ENCODE data around the gene HSD17B11.

GRCh38 chr4:87321888-87322287 is 69.1 kb downstream of the HSD17B11 start:
- TF ChIP-seq CTCF (conservative IDR thresholded peaks at IDR 0.05; ENCODE audit: low read length), result no peak
- TF ChIP-seq EZH2phosphoT487 (IDR thresholded peaks at IDR 0.05; ENCODE audit: borderline replicate concordance), result no peak

All from Loucy (cell line).